Suprapubic skin (tissue), 4 donors: ENCODE data around the gene DPM3.
A peak's percentile ranks its signal among the peaks of the same experiment; 100 is the strongest.

ENCODE experiments used
- CTCF ChIP-seq, 2 donors: fragments of 200-600 bp in 1 of 2; fragments of 450-650 bp in 1 of 2; sonication (generic) in 1 of 2; IDR thresholded peaks; one replicate each; pipeline ENCODE4 v1.5.1; 2016 to 2019; ENCODE audit warnings: antibody characterized with exemption in 2 of 2, mild to moderate bottlenecking in 1 of 2, moderate library complexity in 1 of 2
- EP300 ChIP-seq: sonication (generic); formaldehyde crosslinking; IDR thresholded peaks from one replicate; pipeline ENCODE4 v1.6.1; 2017; ENCODE audit warnings: antibody characterized with exemption
- POLR2A ChIP-seq, 2 donors: fragments of 450-650 bp; IDR thresholded peaks; one replicate each; pipeline ENCODE4 v1.6.1; 2017; ENCODE audit warnings: antibody characterized with exemption in 2 of 2, mild to moderate bottlenecking in 2 of 2, moderate library complexity in 2 of 2
- POLR2AphosphoS5 ChIP-seq, 3 donors: sonication (generic); formaldehyde crosslinking; IDR thresholded peaks; one replicate each; pipeline ENCODE4 v1.6.1; 2017; ENCODE audit warnings: antibody characterized with exemption in 3 of 3

- TF ChIP-seq CTCF (IDR thresholded peaks at IDR 0.05) (peak in 1 of 2 donors; percentile 52), POLR2A (IDR thresholded peaks at IDR 0.05) (peak in 1 of 2 donors; percentile 78), POLR2AphosphoS5 (IDR thresholded peaks at IDR 0.05) (peak in 1 of 3 donors; percentile 42), EP300 (no peak)
Observed at GRCh38 chr1:155135415-155136028, 4.8 kb downstream of the DPM3 start, which contains the start of gene SLC50A1.
